GM23248 (cell line): Measurements from ENCODE around the gene CFAP61. TPM values are rescaled to one million over a fixed set of nuclear protein-coding genes. Genes with fewer than 3 reads are reported as not detected.

Experiments used
- DNase-seq: peaks from one replicate; pipeline ENCODE4 v3.0.0-alpha.2; 2015
- H2AFZ ChIP-seq: fragments of 200-600 bp; sonication (generic); 2 replicates; pipeline ENCODE4 v1.6.1; 2016; ENCODE audit warnings: antibody characterized with exemption
- H3F3A ChIP-seq: fragments of 200-600 bp; sonication (generic); 2 replicates; pipeline ENCODE4 v1.6.1; 2016; ENCODE audit warnings: mild to moderate bottlenecking, antibody characterized with exemption, mixed run types; ENCODE audit not compliant: insufficient read depth
- H3K27ac ChIP-seq: fragments of 200-600 bp; sonication (generic); 2 replicates; pipeline ENCODE4 v1.5.1; 2016; ENCODE audit warnings: mild to moderate bottlenecking
- H3K27me3 ChIP-seq: fragments of 200-600 bp; sonication (generic); replicated peaks from 2 replicates; pipeline ENCODE4 v1.6.1; 2016; ENCODE audit warnings: mild to moderate bottlenecking; ENCODE audit not compliant: insufficient read depth
- H3K36me3 ChIP-seq: fragments of 200-600 bp; sonication (generic); 2 replicates; pipeline ENCODE4 v1.6.1; 2016; ENCODE audit warnings: low read depth, mild to moderate bottlenecking
- H3K4me1 ChIP-seq: fragments of 200-600 bp; sonication (generic); 2 replicates; pipeline ENCODE4 v1.6.1; 2016; ENCODE audit warnings: mild to moderate bottlenecking; ENCODE audit not compliant: insufficient read depth
- H3K4me2 ChIP-seq: fragments of 200-600 bp; sonication (generic); one replicate; pipeline ENCODE4 v1.6.1; 2016; ENCODE audit warnings: mild to moderate bottlenecking; ENCODE audit not compliant: unreplicated experiment
- H3K4me3 ChIP-seq: fragments of 200-600 bp; sonication (generic); 2 replicates; pipeline ENCODE4 v1.5.1; 2016; ENCODE audit warnings: mild to moderate bottlenecking
- H3K79me2 ChIP-seq: fragments of 200-600 bp; sonication (generic); 2 replicates; pipeline ENCODE4 v1.6.1; 2016; ENCODE audit warnings: mild to moderate bottlenecking; ENCODE audit not compliant: insufficient read depth
- H3K9ac ChIP-seq: fragments of 200-600 bp; sonication (generic); 2 replicates; pipeline ENCODE4 v1.6.1; 2016; ENCODE audit warnings: mild to moderate bottlenecking
- H3K9me2 ChIP-seq: fragments of 200-600 bp; sonication (generic); 2 replicates; pipeline ENCODE4 v1.6.1; 2016; ENCODE audit warnings: mixed run types, mild to moderate bottlenecking, moderate library complexity; ENCODE audit not compliant: insufficient read depth
- H3K9me3 ChIP-seq: fragments of 200-600 bp; sonication (generic); one replicate; pipeline ENCODE4 v1.6.1; 2017; ENCODE audit warnings: low read depth
- H4K20me1 ChIP-seq: fragments of 200-600 bp; sonication (generic); 2 replicates; pipeline ENCODE4 v1.6.0; 2016; ENCODE audit not compliant: insufficient read depth
- EZH2 ChIP-seq: fragments of 200-600 bp; sonication (generic); IDR thresholded peaks from 2 replicates; pipeline ENCODE4 v1.6.1; 2018; ENCODE audit warnings: antibody characterized with exemption, mild to moderate bottlenecking; ENCODE audit not compliant: insufficient read depth, poor library complexity, severe bottlenecking
- EZH2phosphoT487 ChIP-seq: fragments of 200-600 bp; sonication (generic); IDR thresholded peaks from 2 replicates; pipeline ENCODE4 v1.6.1; 2018; ENCODE audit warnings: antibody characterized with exemption, moderate library complexity, mild to moderate bottlenecking, low read depth; ENCODE audit not compliant: insufficient read depth
- WGBS, 2 experiments: methylation state at CpG; one replicate each; pipeline ENCODE4 v1.1.6; 2015 to 2017; ENCODE audit warnings: low lambda C conversion rate in 2 of 2, low coverage in 1 of 2; ENCODE audit errors: missing lambda C conversion rate in 2 of 2; 5-methylcytosine and 5-hydroxymethylcytosine counted together
- in situ Hi-C: fragments of 300-500 bp; cut with MboI; formaldehyde crosslinking; loops from 2 replicates; pipeline ENCODE4 v1.15.0; 2020
- polyA plus RNA-seq: library from polyadenylated mRNA; unstranded; fragments of >200 nt; fragmentation: Nextera tagmentation; extraction: Ambion mirVana; gene quantifications from 2 replicates; pipeline ENCODE4 v1.2.1, GENCODE V29; 2016
- total RNA-seq: library from RNA; depleted of rRNA; stranded (reverse); fragments of >200 nt; shearing (Covaris generic); gene quantifications from 2 replicates; pipeline ENCODE4 v1.2.3, GENCODE V29; 2014

Gene CFAP61
- total and polyA plus RNA-seq, 2 experiments from 2014 or later: not detected

- no peak overlapping the region for H3K27ac ChIP-seq
- WGBS, 2 experiments: 41 to 42% methylated on average over 15 of the region's 15 CpGs
- no peak overlapping the region for H3K4me3 ChIP-seq
- H3K4me2 ChIP-seq: no peak overlapping the region
- H3K9me3 ChIP-seq: no peaks in the 10 kb centered on the region
- no peaks in the 10 kb centered on the region for H3K36me3 ChIP-seq
- no peak for DNase-seq
- peaks cover 9% of the 10 kb centered on the region for H3K27me3 ChIP-seq
- H3K9me2 ChIP-seq: no peaks in the 10 kb centered on the region
- no peaks in the 10 kb centered on the region for H3F3A ChIP-seq
- H3K9ac ChIP-seq: no peak overlapping the region
- TF ChIP-seq EZH2: no peak
- no peak for TF ChIP-seq EZH2phosphoT487
- in situ Hi-C loops: no loop called here
- no peak overlapping the region for H2AFZ ChIP-seq
- no peaks in the 10 kb centered on the region for H3K79me2 ChIP-seq
- no peaks in the 10 kb centered on the region for H4K20me1 ChIP-seq
- H3K4me1 ChIP-seq: 0 out of 2 replicates have a peak, but pooled peaks cover 7% of the 10 kb centered on the region
Measured at GRCh38 chr20:20073801-20074371, 21.6 kb downstream of the CFAP61 start.

- Histone ChIP-seq H3K36me3 (no peaks in the 10 kb centered on the region), H3K4me3 (no peak overlapping the region), H3K27ac (no peak overlapping the region), H4K20me1 (no peaks in the 10 kb centered on the region), H3F3A (no peaks in the 10 kb centered on the region), H3K4me1 (0 out of 2 replicates have a peak, but pooled peaks cover 7% of the 10 kb centered on the region), H3K27me3 (peaks cover 9% of the 10 kb centered on the region), H3K9ac (no peak overlapping the region), H3K9me3 (no peaks in the 10 kb centered on the region), H3K9me2 (no peaks in the 10 kb centered on the region), H3K4me2 (no peak overlapping the region), H2AFZ (no peak overlapping the region), H3K79me2 (no peaks in the 10 kb centered on the region)
- TF ChIP-seq EZH2phosphoT487 (no peak), EZH2 (no peak)
- no peak for DNase-seq
- in situ Hi-C loops: loop anchor here (25.0 kb wide), 1 partner anchor 487 kb away; no protein-coding TSS in a partner anchor
- WGBS, 2 experiments: 89% methylated on average over 4 of the region's 4 CpGs
Measured at GRCh38 chr20:20075032-20075431, 22.7 kb downstream of the CFAP61 start.

GRCh38 chr20:20076297-20077065, 24.1 kb downstream of the CFAP61 start:
- H3K9ac ChIP-seq: no peak overlapping the region
- H3K9me3 ChIP-seq: no peaks in the 10 kb centered on the region
- H3K27me3 ChIP-seq: peaks cover 15% of the 10 kb centered on the region
- WGBS, 2 experiments: 37 to 42% methylated on average over 9 of the region's 9 CpGs
- no peaks in the 10 kb centered on the region for H3K36me3 ChIP-seq
- H3K9me2 ChIP-seq: no peaks in the 10 kb centered on the region
- DNase-seq: peak; percentile 74
- in situ Hi-C loops: loop anchor here (25.0 kb wide), 1 partner anchor 486 kb away; no protein-coding TSS in a partner anchor
- H2AFZ ChIP-seq: no peak overlapping the region
- H4K20me1 ChIP-seq: no peaks in the 10 kb centered on the region
- no peak overlapping the region for H3K4me3 ChIP-seq
- no peaks in the 10 kb centered on the region for H3F3A ChIP-seq
- 0 out of 2 replicates have a peak, but pooled peaks cover 7% of the 10 kb centered on the region for H3K4me1 ChIP-seq
- H3K79me2 ChIP-seq: no peaks in the 10 kb centered on the region
- H3K27ac ChIP-seq: no peak overlapping the region
- TF ChIP-seq EZH2 (no peak), EZH2phosphoT487 (no peak)
- no peak overlapping the region for H3K4me2 ChIP-seq

GRCh38 chr20:20078041-20078440, 25.7 kb downstream of the CFAP61 start:
- Histone ChIP-seq H3F3A (no peaks in the 10 kb centered on the region), H3K4me1 (0 out of 2 replicates have a peak, but pooled peaks cover 7% of the 10 kb centered on the region), H3K9ac (no peak overlapping the region), H3K4me2 (no peak overlapping the region), H3K9me2 (no peaks in the 10 kb centered on the region), H3K9me3 (no peaks in the 10 kb centered on the region), H3K79me2 (no peaks in the 10 kb centered on the region), H3K36me3 (no peaks in the 10 kb centered on the region), H2AFZ (no peak overlapping the region), H4K20me1 (no peaks in the 10 kb centered on the region), H3K27ac (no peak overlapping the region), H3K4me3 (no peak overlapping the region), H3K27me3 (peaks cover 19% of the 10 kb centered on the region)
- no peak for DNase-seq
- WGBS, 2 experiments: 87 to 95% methylated on average over 4 of the region's 4 CpGs
- no peak for TF ChIP-seq EZH2
- no peak for TF ChIP-seq EZH2phosphoT487
- in situ Hi-C loops: loop anchor here (25.0 kb wide), 1 partner anchor 484 kb away; no protein-coding TSS in a partner anchor
